ENCODE results near the gene TANGO2.

Gene TANGO2

DNA sequence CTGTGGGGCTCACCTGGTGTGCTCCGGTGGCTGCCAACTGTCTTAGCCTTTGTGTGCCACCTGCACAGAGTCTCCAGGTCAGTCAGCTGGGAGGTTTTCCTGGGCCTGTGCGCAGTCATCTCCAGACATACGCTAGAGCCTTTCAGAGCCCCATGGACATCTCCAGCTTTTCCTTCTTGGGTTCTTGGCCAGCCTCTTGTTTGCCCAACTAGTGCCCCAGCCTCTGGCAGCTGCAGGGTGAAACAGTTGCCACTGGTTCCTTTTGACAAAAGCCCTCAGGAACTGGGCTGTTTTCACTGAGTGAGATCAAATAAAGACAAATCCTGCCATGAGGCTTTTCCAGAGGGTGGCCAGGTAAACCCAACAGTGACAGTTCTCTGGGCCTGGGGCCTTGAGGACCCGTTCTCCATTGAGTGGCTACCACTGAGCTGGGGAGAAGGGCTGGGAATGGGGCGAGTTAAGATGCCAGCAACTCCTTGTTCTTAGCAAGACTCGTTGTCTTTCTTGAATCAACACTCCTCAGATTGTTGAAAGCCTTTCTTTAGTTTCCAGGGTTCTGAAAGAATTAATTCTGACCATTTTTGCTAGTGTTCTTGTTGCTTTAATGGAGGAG, 78.3 kb downstream of the TANGO2 start:
- DNase-seq (ENCODE audit: low read depth): no peak
- TF ChIP-seq, protein P1, sequence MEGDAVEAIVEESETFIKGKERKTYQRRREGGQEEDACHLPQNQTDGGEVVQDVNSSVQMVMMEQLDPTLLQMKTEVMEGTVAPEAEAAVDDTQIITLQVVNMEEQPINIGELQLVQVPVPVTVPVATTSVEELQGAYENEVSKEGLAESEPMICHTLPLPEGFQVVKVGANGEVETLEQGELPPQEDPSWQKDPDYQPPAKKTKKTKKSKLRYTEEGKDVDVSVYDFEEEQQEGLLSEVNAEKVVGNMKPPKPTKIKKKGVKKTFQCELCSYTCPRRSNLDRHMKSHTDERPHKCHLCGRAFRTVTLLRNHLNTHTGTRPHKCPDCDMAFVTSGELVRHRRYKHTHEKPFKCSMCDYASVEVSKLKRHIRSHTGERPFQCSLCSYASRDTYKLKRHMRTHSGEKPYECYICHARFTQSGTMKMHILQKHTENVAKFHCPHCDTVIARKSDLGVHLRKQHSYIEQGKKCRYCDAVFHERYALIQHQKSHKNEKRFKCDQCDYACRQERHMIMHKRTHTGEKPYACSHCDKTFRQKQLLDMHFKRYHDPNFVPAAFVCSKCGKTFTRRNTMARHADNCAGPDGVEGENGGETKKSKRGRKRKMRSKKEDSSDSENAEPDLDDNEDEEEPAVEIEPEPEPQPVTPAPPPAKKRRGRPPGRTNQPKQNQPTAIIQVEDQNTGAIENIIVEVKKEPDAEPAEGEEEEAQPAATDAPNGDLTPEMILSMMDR (IDR thresholded peaks at IDR 0.05; ENCODE audit: control insufficient read depth, insufficient read depth, low read depth, low read length, missing control alignments): no peak
- H3K4me3 ChIP-seq (ENCODE audit: control insufficient read depth, low read depth, low read length): no peak overlapping the region

DNA sequence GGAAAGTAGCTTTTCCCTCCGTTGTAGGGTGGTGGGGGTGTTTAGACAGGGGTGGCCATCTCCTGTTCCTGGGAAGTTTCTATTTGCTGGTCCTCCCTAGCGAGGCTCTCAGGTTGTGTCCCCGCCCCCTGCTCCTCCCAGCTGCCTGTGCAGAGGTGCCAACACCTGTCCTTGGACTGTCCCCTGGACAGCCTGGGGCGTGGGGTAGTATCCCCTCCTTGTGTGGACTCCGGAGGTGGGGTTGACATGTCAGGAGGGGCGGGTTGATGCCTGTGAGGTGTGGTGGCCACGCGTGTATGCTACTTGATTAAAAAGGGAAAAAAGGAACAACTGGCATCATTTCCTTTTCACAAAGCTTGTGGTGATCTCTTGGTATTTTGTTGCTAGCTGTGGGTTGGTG, 80.7 kb downstream of the TANGO2 start:
- no peak overlapping the region for H3K4me3 ChIP-seq (ENCODE audit: control insufficient read depth, low read depth, low read length)
- TF ChIP-seq, protein P1 (IDR thresholded peaks at IDR 0.05; ENCODE audit: control insufficient read depth, insufficient read depth, low read depth, low read length, missing control alignments): no peak
- DNase-seq (ENCODE audit: low read depth): no peak

DNA sequence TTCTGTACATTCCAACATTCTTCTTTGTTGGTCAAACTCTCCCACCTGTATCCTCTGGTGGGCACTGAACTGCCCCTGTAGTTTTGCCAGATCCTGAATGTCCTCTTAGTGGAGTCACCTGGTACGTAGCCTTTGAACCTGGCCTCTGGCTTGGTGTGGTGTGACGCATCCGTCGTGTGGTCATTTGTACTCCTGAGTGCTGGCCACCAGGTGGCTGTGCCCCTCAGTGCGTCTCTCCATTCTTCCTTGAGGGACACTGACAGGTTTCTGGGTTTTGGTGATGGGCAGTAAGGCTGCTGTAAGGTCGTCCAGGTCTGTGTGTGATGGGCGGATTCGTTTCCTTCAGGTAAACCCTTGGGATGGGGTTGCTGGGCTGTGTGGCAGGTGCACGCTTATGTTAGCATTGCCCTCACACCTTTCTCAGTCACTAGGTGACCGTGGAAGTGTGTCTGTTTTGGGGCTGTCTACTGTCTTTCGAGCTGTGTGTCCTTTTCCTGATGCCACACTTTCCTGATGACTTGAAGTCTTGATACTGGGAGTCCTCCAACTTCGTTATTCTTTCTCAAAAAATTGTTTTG, 81.4 kb downstream of the TANGO2 start:
- no peak for DNase-seq (ENCODE audit: low read depth)

DNA sequence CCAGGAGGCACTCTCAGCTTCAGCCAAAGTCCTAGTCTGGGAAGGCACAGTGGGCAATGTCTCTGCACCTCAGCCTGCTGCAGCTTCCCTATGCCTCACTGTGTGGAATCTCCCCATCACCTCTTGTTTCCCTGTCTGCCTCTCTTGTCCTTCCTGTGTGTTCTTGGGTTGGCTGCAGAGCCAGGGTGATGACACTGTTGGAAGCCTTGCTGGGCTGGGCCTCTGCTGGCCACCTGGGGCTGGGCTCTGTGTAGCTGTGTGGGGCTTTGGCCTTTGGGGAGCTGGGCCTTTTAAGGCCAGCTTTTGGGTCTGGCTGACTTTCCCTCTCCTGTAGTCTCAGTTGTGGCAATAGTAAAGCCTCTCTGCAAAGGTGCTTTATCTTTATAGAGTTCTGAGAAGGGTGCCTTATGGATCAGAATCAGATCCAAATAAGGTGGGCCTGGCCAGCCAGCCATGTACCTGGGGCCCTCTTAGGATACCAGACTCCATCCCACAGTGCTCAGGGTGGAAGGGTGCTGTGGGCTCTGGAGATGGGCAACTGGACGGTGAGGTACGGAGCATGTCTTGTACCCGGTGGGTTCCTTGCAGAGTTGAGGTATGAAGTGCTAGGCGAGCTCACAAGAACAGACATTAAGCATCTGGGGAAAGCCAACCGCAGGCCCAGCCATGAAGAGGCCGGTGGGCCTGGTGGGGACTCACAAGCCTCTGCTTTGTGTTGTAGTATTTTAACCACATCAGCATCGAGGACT, 84.7 kb downstream of the TANGO2 start:
- DNase-seq (ENCODE audit: low read depth): no peak
- H3K4me3 ChIP-seq (ENCODE audit: control insufficient read depth, low read depth, low read length): no peak overlapping the region
- TF ChIP-seq, protein P1 (IDR thresholded peaks at IDR 0.05; ENCODE audit: control insufficient read depth, insufficient read depth, low read depth, low read length, missing control alignments): no peak

More for the DNA sequence above, 81.4 kb downstream of the TANGO2 start:
- no peak overlapping the region for H3K4me3 ChIP-seq (ENCODE audit: control insufficient read depth, low read depth, low read length)
- TF ChIP-seq, protein P1 (IDR thresholded peaks at IDR 0.05; ENCODE audit: control insufficient read depth, insufficient read depth, low read depth, low read length, missing control alignments): no peak

DNA sequence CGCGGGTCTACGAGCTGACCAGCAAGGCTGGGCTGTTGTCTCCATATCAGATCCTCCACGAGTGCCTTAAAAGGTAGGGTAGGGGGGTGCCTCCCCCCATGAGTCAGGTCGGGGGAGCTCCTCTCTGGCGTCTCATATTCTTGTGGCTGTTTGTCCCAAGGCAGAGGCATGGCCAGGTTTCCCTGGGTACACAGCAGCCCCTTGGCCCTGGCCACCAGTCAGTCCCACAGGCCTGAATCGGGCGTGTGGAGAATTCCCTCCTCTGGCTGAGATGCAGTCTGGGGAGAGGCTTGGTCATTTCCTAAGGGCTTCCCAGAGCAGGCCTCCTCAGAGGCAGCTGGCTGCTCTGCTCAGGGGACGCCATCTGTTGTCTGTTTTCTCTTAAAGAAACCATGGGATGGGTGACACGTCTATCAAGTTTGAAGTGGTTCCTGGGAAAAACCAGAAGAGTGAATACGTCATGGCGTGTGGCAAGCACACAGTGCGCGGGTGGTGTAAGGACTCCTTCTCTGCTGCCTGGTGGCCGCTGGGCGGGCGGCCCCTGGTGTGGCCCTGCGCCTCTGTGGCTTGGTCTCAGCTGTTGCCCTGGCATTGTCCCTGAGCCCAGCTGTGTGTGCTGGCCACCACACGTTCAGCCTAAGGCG, 85.4 kb downstream of the TANGO2 start:
- H3K4me3 ChIP-seq (ENCODE audit: control insufficient read depth, low read depth, low read length): no peak overlapping the region
- no peak for DNase-seq (ENCODE audit: low read depth)
- TF ChIP-seq, protein P1 (IDR thresholded peaks at IDR 0.05; ENCODE audit: control insufficient read depth, insufficient read depth, low read depth, low read length, missing control alignments): no peak

DNA sequence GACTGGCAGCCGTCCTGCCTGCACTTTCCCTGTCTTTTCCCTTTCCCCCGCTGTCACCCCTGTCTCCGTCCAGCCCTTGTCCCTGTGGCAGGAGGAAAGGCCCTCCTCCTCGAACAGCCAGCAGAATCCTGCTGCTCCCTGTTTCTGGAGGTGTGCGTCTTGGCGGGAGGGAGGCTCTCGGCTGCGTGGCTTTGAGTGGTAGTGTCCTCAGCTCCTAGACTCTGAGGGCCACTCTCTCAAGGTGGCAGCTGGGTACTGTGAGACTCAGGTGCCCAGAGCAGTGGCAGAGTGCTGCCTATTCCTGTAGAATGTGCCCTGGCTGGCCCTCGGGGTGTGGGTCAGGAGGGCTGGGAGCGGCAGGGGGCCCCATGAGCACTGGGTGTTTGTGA, 85.9 kb downstream of the TANGO2 start:
- TF ChIP-seq, protein P1 (IDR thresholded peaks at IDR 0.05; ENCODE audit: control insufficient read depth, insufficient read depth, low read depth, low read length, missing control alignments): no peak
- no peak overlapping the region for H3K4me3 ChIP-seq (ENCODE audit: control insufficient read depth, low read depth, low read length)
- no peak for DNase-seq (ENCODE audit: low read depth)
